GM12872 (cell line): Measurements from ENCODE around the gene COA5.

Experiments
- CTCF ChIP-seq: IDR thresholded peaks from 3 replicates; pipeline ENCODE4 v1.5.1; 2011; ENCODE audit warnings: low read depth, mild to moderate bottlenecking, low read length, moderate library complexity; ENCODE audit not compliant: insufficient read depth

The COA5 gene

GRCh38 chr2:98570356-98570755, 38.0 kb downstream of the COA5 start:
- TF ChIP-seq CTCF: no peak

- TF ChIP-seq CTCF: no peak
Observed at GRCh38 chr2:98569915-98570314, 38.4 kb downstream of the COA5 start.

- peak; percentile 96 for TF ChIP-seq CTCF
Observed at GRCh38 chr2:98569197-98569793, 39.0 kb downstream of the COA5 start.

DNA sequence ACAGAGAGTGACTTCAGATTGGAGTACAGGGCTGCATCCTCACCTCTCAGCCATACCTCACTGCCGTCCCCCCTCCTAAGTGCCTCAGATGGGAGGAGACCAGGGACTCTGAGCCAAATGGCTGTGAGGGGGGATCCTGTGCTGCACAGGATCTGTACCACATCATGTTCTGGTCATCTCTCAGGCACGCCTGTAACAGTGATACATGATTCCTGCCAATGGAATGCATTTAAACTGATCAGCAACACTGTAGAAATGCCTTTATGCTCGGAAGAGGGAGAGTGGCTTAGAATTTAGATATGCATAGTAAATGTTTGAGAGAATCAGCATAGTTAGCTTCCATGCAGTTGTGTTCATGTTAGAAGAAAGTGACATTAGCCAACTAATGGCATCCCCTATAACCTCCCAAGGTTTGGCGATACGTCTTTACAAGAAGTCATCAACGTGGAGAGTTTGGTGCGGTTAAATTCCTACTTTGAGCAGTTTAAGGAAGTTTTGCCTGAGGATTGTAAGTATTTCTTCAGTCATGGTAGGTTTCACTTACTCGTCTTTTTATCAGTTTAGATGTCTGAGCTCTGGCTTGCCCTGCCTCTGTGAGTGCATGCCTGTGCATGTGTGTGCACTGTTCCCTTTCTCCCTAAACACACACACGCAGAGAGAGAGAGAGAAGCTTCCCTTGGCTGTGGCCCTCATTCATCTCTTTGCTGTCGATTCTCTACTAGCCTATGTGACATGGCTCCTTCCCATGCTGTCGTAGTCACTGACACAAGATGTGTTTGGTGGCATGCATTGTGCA, 40.0 kb downstream of the COA5 start:
- no peak for TF ChIP-seq CTCF

DNA sequence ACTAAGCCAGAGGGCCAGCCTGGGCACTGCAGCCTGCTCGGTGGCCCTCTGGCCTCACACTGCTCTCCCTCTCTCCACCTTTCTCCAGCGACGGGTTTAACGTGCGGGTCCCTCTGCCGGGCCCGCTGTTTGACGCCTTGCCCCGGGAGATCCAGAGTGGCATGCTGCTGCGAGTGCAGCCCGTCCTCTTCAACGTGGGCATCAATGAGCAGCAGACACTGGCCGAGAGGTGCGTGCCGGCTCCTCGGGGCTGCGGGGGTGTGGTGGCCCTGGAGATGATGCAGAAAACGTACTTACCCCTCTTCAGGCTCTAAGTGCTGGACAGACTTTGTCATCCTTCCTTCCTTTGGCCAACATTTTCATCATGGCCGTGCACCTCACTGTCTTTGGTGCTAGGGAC, 42.4 kb downstream of the COA5 start:
- TF ChIP-seq CTCF: no peak

DNA sequence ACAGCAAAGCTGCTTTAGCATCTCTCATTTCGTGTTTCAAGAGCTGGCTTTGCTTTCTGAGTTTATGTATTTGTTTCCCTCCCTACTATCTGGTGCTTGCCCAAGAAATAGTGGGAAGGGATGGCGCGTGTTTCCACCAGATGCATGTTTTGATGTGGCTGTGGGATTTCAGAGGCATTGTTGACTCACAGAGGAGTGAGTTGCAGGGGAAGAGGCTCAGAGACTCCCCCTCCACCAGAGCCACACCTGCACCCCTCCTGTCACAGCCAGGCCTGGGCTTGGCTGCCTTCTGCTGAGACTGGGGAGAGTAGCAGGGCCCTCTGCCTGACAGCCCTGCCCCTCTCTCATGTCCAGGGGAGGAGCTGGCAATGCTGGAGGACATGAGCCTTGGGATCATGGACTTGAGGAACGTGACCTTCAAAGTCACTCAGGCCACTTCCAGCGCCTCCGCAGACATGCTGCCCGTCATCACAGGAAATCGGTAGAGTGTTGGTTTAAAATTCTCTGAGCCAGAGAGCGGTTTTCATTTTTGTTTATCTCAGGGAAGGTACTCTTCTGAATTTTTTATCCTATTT, 42.9 kb downstream of the COA5 start:
- no peak for TF ChIP-seq CTCF

GRCh38 chr2:98564541-98565132, 43.7 kb downstream of the COA5 start:
- no peak for TF ChIP-seq CTCF
